ENCODE data around the gene COASY.

- TF ChIP-seq, protein P1, sequence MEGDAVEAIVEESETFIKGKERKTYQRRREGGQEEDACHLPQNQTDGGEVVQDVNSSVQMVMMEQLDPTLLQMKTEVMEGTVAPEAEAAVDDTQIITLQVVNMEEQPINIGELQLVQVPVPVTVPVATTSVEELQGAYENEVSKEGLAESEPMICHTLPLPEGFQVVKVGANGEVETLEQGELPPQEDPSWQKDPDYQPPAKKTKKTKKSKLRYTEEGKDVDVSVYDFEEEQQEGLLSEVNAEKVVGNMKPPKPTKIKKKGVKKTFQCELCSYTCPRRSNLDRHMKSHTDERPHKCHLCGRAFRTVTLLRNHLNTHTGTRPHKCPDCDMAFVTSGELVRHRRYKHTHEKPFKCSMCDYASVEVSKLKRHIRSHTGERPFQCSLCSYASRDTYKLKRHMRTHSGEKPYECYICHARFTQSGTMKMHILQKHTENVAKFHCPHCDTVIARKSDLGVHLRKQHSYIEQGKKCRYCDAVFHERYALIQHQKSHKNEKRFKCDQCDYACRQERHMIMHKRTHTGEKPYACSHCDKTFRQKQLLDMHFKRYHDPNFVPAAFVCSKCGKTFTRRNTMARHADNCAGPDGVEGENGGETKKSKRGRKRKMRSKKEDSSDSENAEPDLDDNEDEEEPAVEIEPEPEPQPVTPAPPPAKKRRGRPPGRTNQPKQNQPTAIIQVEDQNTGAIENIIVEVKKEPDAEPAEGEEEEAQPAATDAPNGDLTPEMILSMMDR (IDR thresholded peaks at IDR 0.05) = no peak
- no peak for TF ChIP-seq POLR2AphosphoS5 (IDR thresholded peaks at IDR 0.05)
Measured at GRCh38 chr17:42526031-42526444, 35.9 kb upstream of the COASY start.
